ENCODE measurements around the gene ABLIM3. TPM values are rescaled to one million over a fixed set of nuclear protein-coding genes. Genes with fewer than 3 reads are reported as not detected.

ABLIM3 gene
- total RNA-seq, 1 experiment from 2014 or later = 12.9 TPM

DNA sequence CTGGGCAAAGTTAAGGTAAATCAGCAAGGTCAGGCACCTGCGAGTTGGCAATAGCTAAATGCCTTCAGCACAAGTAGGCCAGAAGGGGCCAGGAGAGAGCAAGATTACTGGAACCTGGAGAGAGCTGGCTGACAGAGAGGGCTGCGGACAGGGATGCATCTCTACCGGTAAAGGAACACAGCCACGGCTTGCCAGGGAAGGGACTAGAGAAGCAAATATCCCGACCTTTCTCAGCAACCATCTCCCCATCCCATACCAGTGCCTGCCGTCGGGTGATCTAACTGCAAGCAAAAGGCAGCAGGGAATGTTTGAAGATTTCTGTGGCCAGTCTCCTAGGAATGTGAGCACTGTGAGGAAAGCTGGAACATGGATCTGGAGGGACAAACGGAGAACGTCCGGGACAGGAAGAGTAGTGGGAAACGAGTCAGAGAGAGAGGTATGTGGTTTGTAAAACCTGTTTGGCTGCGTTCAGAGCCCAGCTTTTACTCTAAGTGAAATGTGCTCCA is 15.9 kb upstream of the ABLIM3 start:
- H3K9me3 ChIP-seq (ENCODE audit: control insufficient read depth, insufficient read depth, low read depth, low read length) = no peaks in the 10 kb centered on the region
- no peaks in the 10 kb centered on the region for H3K27me3 ChIP-seq (ENCODE audit: control insufficient read depth, insufficient read depth, low read length)
- H3K36me3 ChIP-seq (ENCODE audit: control insufficient read depth, insufficient read depth, low read length) = no peaks in the 10 kb centered on the region
- H3K4me1 ChIP-seq (ENCODE audit: control insufficient read depth, insufficient read depth, low read length) = no peaks in the 10 kb centered on the region
- H3K4me3 ChIP-seq (ENCODE audit: low read depth in 2 of 2, low read length in 2 of 2) = no peak overlapping the region
- no peak for TF ChIP-seq TCF7L2 (IDR thresholded peaks at IDR 0.05; ENCODE audit: low read depth, low read length)
- TF ChIP-seq POLR2AphosphoS5 (IDR thresholded peaks at IDR 0.05; ENCODE audit: low read depth, low read length) = no peak
- TF ChIP-seq SIN3A (IDR thresholded peaks at IDR 0.05; ENCODE audit: borderline replicate concordance, insufficient read depth, low read depth, low read length) = no peak
- TF ChIP-seq, protein P1, sequence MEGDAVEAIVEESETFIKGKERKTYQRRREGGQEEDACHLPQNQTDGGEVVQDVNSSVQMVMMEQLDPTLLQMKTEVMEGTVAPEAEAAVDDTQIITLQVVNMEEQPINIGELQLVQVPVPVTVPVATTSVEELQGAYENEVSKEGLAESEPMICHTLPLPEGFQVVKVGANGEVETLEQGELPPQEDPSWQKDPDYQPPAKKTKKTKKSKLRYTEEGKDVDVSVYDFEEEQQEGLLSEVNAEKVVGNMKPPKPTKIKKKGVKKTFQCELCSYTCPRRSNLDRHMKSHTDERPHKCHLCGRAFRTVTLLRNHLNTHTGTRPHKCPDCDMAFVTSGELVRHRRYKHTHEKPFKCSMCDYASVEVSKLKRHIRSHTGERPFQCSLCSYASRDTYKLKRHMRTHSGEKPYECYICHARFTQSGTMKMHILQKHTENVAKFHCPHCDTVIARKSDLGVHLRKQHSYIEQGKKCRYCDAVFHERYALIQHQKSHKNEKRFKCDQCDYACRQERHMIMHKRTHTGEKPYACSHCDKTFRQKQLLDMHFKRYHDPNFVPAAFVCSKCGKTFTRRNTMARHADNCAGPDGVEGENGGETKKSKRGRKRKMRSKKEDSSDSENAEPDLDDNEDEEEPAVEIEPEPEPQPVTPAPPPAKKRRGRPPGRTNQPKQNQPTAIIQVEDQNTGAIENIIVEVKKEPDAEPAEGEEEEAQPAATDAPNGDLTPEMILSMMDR (IDR thresholded peaks at IDR 0.05) = peak; percentile 47
- POLR2A ChIA-PET = interaction anchor here (0.7 kb wide), 2 partner anchors 13 to 132 kb away, joined by 4 to 11 read pairs; no protein-coding TSS in a partner anchor
- no TSS peak for BruUV-seq (replicated peaks)
- in situ Hi-C loops (cut with HindIII; ENCODE audit: low pct_unique_long_range_greater_than_20kb, low sequenced_read_pairs) (loop anchor here (25.0 kb wide), 1 partner anchor 137 kb away; the partner anchor contains the start of gene AFAP1L1), intact Hi-C loops (cut with micrococcal nuclease; ENCODE audit: unreplicated experiment) (no loop called here)
- H3K27ac ChIP-seq (ENCODE audit: low read length) = no peak overlapping the region
- CTCF ChIA-PET = interaction anchor here (0.7 to 1.2 kb wide), 7 partner anchors 11 to 560 kb away, joined by 3 to 12 read pairs (median 5); no protein-coding TSS in a partner anchor
- DNase-seq (ENCODE audit: low read depth, low spot score) (no peak), ATAC-seq (peak; percentile 56; the same call in 1 of the 2 replicates)

DNA sequence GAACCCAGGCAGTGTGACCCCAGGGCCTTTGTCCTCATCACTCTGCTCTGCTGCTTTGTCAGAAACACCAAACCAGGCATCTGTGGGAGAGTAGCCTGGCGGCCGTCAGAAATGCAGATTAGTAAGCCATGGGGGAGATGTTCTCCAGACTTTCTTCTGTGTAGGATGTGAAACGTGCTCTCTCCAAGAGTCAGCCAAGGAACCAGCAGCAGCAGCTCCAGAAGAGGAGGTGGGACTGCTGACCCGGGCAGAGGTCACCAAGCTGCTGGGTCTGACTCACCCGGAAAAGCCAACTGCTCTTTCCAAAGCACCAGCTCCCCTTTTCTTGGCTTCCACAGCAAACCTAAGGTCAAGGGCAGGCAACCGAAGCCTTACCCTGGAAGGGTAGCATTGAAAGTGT is 14.4 kb upstream of the ABLIM3 start:
- in situ Hi-C loops (cut with HindIII; ENCODE audit: low pct_unique_long_range_greater_than_20kb, low sequenced_read_pairs) (loop anchor here (25.0 kb wide), 1 partner anchor 135 kb away; the partner anchor contains the start of gene AFAP1L1), intact Hi-C loops (cut with micrococcal nuclease; ENCODE audit: unreplicated experiment) (no loop called here)
- Histone ChIP-seq H3K4me3 (ENCODE audit: low read depth in 2 of 2, low read length in 2 of 2) (no peak overlapping the region), H3K27ac (ENCODE audit: low read length) (no peak overlapping the region), H3K36me3 (ENCODE audit: control insufficient read depth, insufficient read depth, low read length) (no peaks in the 10 kb centered on the region), H3K9me3 (ENCODE audit: control insufficient read depth, insufficient read depth, low read depth, low read length) (no peaks in the 10 kb centered on the region), H3K27me3 (ENCODE audit: control insufficient read depth, insufficient read depth, low read length) (no peaks in the 10 kb centered on the region), H3K4me1 (ENCODE audit: control insufficient read depth, insufficient read depth, low read length) (no peaks in the 10 kb centered on the region)
- no peak for TF ChIP-seq TCF7L2 (IDR thresholded peaks at IDR 0.05; ENCODE audit: low read depth, low read length)
- TF ChIP-seq SIN3A (IDR thresholded peaks at IDR 0.05; ENCODE audit: borderline replicate concordance, insufficient read depth, low read depth, low read length) = no peak
- TF ChIP-seq, protein P2, sequence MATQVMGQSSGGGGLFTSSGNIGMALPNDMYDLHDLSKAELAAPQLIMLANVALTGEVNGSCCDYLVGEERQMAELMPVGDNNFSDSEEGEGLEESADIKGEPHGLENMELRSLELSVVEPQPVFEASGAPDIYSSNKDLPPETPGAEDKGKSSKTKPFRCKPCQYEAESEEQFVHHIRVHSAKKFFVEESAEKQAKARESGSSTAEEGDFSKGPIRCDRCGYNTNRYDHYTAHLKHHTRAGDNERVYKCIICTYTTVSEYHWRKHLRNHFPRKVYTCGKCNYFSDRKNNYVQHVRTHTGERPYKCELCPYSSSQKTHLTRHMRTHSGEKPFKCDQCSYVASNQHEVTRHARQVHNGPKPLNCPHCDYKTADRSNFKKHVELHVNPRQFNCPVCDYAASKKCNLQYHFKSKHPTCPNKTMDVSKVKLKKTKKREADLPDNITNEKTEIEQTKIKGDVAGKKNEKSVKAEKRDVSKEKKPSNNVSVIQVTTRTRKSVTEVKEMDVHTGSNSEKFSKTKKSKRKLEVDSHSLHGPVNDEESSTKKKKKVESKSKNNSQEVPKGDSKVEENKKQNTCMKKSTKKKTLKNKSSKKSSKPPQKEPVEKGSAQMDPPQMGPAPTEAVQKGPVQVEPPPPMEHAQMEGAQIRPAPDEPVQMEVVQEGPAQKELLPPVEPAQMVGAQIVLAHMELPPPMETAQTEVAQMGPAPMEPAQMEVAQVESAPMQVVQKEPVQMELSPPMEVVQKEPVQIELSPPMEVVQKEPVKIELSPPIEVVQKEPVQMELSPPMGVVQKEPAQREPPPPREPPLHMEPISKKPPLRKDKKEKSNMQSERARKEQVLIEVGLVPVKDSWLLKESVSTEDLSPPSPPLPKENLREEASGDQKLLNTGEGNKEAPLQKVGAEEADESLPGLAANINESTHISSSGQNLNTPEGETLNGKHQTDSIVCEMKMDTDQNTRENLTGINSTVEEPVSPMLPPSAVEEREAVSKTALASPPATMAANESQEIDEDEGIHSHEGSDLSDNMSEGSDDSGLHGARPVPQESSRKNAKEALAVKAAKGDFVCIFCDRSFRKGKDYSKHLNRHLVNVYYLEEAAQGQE (IDR thresholded peaks at IDR 0.05; ENCODE audit: insufficient read depth in 1 of 2, low read depth in 2 of 2, low read length in 1 of 2) = no peak
- CTCF ChIA-PET = no interaction called here
- DNase-seq (ENCODE audit: low read depth, low spot score) (no peak), ATAC-seq (no peak)
- no TSS peak for BruUV-seq (replicated peaks)
- POLR2A ChIA-PET = no interaction called here

DNA sequence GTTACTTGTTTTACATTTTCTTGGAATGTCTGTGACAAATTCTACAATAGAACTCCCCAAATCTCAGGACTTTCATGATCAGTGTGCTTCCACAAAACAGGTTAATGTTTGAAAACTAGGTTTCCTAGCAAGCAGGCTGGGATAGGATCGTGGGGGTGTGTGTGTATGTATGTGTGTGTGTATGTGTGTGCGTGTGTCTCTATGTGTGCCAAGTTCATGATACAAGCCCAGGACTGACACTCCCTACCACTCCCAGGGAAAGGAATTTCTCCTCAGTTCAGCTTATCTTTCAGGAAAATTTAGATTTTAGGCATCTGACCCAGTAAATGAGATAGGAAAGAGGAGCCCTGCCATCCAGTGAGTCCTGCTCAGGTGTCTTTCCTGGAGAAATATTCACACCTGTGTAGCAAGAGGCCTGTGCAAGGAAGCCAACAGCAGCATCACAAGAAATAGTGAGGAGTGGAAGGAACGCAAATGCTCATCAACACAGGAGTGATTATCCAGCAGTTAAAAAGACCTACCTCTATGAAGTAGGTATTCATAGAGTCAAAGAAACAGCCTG is 13.8 kb upstream of the ABLIM3 start:
- no peaks in the 10 kb centered on the region for H3K9me3 ChIP-seq (ENCODE audit: control insufficient read depth, insufficient read depth, low read depth, low read length)
- no peaks in the 10 kb centered on the region for H3K36me3 ChIP-seq (ENCODE audit: control insufficient read depth, insufficient read depth, low read length)
- no peaks in the 10 kb centered on the region for H3K27me3 ChIP-seq (ENCODE audit: control insufficient read depth, insufficient read depth, low read length)
- no peak for ATAC-seq
- BruUV-seq (replicated peaks) = no TSS peak
- in situ Hi-C loops (cut with HindIII; ENCODE audit: low pct_unique_long_range_greater_than_20kb, low sequenced_read_pairs) = loop anchor here (25.0 kb wide), 1 partner anchor 135 kb away; the partner anchor contains the start of gene AFAP1L1
- intact Hi-C loops (cut with micrococcal nuclease; ENCODE audit: unreplicated experiment) = no loop called here
- no peak overlapping the region for H3K27ac ChIP-seq (ENCODE audit: low read length)
- ChIA-PET CTCF (no interaction called here), POLR2A (no interaction called here)
- TF ChIP-seq SIN3A (IDR thresholded peaks at IDR 0.05; ENCODE audit: borderline replicate concordance, insufficient read depth, low read depth, low read length) (no peak), POLR2AphosphoS5 (IDR thresholded peaks at IDR 0.05; ENCODE audit: low read depth, low read length) (no peak), TCF7L2 (IDR thresholded peaks at IDR 0.05; ENCODE audit: low read depth, low read length) (no peak)
- TF ChIP-seq, protein P2 (IDR thresholded peaks at IDR 0.05; ENCODE audit: insufficient read depth in 1 of 2, low read depth in 2 of 2, low read length in 1 of 2) = no peak
- TF ChIP-seq, protein P1 (IDR thresholded peaks at IDR 0.05) = no peak
- no peaks in the 10 kb centered on the region for H3K4me1 ChIP-seq (ENCODE audit: control insufficient read depth, insufficient read depth, low read length)
- DNase-seq (ENCODE audit: low read depth, low spot score) = no peak
- no peak overlapping the region for H3K4me3 ChIP-seq (ENCODE audit: low read depth in 2 of 2, low read length in 2 of 2)

Data from Panc1 (cell line).